Suppressor macrophage treated with lipopolysaccharide for 1 hour (primary cell): Measurements from ENCODE around the gene MYOM1.

ENCODE experiments used
- DNase-seq, 3 donors: peaks; one replicate each; pipeline ENCODE4 v3.0.0-alpha.2; 2020 to 2022

The MYOM1 gene

DNA sequence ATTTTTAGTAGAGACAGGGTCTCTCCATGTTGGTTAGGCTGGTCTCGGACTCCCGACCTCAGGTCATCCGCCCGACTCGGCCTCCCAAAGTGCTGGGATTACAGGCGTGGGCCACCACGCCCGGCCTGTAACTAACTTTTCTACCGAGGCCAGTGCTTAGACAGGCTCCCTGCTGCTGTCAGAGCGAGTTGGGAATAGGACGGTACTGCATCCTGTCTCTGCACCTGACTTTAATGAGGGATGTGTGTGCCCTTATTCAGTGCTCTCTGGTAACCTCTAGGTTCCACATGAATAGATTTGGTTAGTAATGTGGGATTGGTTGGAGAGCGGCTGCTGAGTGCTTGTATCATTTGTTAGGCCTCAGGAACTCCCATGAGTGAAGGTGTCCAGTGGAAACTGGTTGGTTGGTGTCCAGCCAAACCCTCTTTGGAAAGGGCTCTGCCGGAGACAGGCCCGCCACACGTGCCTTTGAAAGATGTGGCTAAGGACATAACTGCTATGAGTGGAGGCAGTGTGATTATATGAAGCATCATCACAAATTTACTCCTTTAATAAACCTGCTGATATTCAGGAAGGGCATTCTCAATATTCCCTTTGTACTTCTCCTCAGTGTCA is 36.6 kb downstream of the MYOM1 start:
- DNase-seq, result no peak

DNA sequence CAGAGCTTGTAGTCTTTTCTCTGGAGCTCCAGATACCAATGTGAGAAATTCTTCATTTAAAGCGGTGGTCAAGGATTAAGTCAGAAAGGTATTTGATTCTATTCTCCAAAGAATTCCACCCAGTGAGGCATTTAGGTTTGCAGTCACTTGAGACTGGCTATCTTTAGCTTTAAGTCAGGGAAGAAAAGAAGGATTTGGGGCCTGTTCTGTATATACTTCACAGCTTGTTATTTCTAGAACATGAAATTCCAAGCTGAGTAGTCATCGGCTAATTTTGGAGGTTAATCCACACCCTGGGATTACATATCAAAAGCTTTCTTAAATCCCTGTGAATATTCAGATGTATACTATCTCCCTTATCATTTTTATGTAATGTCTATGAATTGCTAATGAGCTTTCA is 39.4 kb downstream of the MYOM1 start:
- DNase-seq, result no peak

DNA sequence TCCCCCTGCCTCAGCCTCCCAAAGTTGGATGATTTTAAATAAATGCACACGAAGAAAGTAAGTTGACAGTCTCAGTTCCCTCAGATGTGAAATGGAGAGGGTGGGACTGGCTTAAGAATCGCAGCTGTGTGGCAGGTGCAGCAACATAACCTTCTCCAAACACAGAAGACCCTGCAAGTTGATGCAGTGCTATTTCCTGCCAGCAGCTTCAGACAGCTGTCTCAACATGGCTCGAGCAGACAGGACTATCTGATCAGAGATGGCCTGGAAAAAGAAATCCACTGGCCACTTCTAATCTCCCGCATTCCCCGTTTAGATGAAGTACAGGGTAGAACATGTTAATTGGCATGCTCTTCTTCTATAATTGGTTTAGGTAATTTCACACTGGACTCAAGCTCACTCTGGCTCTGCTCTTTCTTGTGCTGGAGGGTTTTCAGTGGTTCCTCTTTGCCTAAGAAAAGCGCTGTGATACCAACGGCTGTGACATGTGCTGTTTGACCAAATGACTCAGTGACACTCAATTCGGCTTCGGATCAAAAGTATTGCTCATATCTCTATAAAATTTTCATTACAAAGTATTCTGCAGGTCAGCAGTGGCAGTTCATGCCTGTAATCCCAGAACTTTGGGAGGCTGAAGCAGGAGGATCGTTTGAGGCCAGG is 40.2 kb downstream of the MYOM1 start:
- DNase-seq, result peak; percentile 74 to 88 (median 82)

DNA sequence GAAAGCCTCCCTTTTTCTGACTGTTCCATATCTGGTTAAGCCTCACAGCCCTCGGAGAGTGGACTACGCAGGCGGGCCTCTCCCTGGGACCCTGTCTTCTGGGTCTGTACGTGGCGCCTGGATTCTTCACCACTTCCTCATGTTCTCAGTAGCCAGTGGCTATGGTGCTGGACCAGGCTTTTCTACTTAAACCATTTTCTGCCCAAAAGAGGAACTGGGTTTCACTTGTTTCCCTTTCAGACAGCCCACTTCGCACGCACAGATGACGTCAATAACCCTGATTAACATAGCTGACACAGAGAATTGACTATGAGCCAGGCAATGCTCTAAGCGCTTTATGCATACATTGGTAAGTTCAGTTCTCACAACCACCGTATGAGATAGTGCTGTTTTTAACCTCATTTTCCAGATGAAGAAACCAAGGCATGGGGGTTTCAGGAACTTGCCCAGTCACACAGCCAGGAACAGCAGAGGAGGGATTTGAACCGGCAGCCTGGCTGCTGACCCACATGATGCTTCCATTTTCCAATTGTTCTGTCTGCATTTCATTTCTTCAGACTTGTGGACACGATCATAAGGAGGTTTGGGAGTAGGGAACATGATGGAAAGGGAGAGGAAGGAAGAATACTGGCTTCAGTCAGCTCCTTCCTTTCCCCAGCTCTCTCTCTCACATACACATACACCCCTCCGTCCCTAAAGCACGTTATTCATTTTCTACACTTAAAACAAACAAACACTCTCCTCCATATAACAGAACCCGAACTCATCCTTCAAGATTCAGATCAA is 41.7 kb downstream of the MYOM1 start:
- DNase-seq, result peak; percentile 95 to 100 (median 100)

DNA sequence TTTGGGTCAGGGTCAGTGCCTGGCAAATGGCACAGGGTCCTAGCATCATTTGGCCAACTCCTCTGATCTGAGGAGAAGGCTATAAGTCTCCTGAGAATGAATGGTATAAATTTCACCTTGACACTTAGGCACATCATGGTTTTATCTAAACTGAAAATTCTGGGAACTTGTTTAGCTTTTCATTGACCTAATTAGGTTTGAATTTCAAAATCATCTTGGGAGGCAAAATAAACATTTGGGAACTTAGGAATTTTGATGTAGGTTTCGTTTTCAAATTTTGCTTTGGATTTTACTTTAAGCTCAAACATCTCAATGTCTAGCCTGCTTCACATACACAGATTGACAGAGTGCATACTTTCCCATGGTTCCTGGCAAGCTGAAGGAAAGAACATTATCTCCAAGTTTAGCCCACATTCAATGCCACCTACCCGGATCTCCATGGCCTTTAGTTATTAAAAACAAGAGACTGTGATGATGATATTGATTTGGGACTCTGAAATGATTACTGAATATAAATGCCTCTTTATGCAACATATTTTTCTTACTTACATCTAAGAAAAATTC is 44.5 kb downstream of the MYOM1 start:
- no peak for DNase-seq

DNA sequence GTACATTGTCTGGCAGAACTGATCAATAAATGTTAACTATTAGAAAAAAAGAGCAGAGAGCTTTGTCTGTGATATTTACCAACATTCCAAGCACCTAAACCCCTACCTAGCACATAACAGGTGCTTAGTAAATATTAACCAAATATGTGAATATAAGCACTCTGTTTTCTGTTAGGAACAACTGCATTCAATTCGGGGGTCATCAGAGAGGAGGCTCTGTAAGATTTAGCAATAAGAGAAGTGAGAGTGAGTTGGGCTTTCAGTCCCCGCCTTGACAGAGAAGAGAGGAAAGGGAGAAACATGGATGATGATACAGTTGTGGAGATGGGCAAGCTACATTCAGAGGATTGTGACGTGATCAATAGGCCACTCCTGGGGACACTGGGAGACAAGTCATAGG is 47.7 kb downstream of the MYOM1 start:
- DNase-seq, result peak in 2 of 3 donors; percentile 60 to 62

DNA sequence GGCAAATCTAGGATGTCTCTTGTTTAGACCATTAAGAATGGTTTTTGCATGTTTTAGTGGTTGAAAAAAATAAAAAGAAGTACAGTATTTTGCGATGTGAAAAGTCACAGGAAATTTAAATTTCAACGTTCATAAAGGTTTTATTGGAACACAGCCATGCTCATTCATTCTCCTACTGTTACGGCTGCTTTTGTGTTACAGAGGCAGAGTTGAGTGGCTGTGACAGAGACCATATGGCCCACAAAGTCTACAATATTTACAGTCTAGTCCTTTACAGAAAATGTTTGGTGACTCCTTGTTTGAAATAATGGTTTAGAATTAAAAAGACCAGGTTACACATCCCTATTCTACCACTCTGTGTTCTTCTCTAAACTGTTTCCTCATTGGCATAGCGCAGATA is 48.1 kb downstream of the MYOM1 start:
- DNase-seq, result peak in 1 of 3 donors; percentile 21

DNA sequence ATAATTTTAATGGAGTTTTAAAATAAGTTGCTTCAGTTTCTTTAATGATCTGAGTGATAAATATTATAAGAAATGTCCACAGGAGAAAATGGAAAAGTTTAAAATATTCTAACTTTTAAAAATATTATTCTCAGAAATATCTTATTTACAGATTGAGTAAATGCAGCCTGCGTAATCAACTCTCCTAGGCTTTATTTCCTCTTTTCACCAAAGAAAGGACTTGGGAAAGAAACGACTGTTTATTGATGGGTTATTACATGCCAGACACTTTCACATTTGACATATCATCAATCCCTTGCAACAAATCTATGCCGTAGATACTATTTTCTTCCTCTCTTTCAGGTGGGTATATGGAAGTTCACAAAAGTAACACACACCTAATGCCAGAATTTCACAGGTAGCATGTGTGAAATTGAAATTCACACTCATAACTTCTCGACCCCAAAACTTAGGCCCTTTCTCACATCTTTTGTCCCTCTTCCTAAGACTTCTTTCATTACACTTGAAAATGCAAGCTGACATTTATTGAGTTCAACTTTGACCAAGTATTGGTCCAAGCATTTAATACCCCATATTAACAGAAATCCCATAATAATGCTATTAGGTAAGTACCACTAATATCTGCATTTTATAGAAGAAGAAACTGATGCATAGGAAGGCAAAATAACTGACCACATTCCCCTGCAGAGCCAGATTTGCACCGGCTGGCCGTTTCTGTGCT is 49.2 kb downstream of the MYOM1 start:
- DNase-seq, result peak in 2 of 3 donors; percentile 57 to 67

DNA sequence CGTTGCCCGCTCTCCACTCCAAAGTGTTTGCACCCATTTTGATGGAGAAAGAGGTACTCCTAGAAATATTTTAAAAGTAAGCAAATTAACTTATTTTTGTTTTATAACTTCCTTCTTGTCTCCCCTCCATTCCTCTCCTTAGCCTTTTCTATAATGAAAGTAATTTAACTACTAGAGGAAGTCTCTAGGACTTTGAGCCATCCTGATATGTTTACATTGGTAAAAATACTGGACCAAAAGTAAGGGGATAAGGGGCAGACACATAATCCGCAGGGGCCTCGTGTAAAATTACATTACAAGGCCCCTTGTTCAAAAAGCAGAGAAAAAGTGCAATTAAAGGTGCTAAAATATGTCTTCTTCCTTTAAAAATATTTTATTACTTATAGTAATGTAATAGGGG is 55.4 kb downstream of the MYOM1 start:
- DNase-seq, result no peak

DNA sequence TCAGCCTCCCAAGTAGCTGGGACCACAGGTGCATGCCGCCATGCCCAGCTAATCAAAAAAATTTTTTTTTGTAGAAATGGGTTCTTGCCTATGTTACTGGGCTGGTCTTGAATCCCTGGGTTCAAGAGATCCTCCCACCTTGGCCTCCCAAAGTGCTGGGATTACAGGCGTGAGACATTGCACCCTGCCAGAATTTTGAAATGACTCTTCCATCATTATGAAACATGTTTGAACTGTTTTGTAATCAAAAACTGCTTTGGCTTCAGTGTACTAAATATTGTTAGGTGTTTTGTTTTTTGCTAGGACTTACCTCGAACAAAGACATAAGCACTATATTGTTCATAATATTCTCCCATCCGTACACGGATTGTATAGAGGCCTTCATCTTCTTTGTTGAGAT is 55.8 kb downstream of the MYOM1 start:
- peak in 1 of 3 donors; percentile 34 for DNase-seq

DNA sequence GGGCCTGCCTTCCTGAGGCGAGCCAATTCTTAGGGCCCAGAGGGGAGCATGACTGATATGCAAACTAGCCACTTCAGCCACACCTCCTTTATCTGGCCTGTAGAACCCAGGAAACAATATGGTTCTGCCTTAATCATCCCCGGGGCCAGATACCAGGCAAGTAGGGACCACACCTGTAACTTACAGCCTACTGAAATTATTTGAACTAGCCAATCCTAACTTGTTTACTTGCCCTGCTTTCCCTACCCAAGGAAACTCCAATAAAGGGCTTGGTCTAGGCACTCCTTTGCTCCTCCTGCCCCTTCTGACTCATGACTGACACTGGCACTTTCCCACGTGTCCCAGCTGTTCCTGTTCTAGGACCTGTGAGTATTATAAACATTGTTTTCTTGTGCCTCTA is 57.6 kb downstream of the MYOM1 start:
- DNase-seq, result peak; percentile 48 to 52 (median 49)

DNA sequence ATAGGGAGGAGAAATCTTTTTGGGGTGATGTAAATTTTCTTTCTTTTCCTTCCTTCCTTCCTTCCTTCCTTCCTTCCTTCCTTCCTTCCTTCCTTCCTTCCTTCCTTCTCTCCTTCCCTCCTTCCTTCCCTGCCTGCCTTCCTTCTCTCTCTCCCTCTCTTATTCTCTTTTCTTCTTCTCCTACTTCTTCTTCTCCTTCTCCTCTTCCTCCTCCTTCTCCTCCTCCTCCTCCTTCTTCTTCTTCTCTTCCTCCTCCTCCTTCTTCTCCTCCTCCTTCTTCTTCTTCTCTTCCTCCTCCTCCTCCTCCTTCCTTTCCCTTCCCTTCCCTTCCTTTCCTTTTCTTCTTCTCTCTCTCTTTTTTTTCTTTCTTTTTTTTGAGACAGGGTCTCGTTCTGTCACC is 59.9 kb downstream of the MYOM1 start:
- DNase-seq, result no peak

DNA sequence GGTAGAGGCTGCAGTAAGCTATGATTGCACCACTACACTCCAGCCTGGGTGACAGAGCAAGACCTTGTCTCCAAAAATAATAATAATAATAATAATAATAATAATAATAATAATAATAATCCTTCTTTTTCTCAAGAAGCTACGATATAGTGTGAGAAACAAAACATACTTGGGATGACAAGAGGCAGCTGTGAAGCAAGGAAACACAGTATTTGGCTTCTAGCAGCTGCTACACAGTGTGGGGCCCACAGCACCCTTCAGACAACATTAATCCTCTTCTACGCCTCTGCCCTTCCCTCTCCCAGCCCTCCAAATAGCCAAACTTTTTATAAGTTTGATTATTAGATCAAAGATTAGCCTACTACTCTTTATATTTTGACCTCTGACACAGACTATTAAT is 62.2 kb downstream of the MYOM1 start:
- DNase-seq, result no peak

DNA sequence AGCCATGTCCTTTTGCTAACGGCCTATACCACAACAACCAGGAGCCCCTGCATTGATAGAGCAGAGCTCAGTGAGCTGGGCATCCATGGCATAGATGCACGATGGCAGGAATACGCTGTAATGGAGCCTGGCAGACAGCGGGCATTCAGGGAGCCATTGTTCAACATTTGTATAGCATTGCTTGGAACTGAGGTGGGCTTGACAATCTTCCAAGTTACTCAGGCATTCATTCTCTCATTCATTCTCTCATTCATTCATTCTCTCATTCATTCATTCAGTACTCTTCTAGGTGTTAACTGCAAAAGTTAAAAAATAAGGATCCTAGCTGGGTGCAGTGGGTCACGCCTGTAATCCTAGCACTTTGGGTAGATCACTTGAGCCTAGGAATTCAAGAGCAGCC is 62.7 kb downstream of the MYOM1 start:
- no peak for DNase-seq

DNA sequence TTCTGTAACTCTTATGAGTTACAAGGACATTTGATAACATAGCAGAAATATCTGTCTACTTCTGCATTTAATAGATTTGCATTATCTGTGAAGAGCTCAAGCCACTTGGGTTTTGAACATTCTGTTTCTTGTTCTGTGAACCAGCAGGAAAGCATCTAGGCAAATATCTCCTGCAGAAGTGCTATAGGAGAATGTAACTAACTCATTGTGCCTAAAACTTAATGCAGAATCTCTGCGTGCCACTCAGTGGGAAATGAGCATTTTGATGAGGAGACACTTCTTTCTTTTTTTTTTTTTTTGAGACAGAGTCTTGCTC is 63.5 kb downstream of the MYOM1 start:
- DNase-seq, result no peak

DNA sequence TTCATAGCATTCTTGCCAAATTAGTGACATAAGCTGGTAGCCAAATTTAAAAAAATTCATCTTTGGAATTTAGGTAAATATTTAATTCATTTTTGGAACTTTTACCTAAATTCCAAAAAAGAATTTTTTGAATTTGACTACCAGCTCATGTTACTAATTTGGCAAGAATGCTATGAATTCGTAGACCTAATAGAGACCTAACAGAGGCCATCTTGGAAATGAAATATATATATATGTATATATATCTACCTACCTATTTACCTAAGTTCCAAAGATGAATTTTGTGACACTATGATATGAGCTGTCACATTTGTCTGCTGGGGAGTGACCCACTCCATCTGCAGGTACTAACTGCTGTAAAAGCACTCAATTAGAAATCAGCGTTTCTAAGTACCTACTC is 65.6 kb downstream of the MYOM1 start:
- no peak for DNase-seq

DNA sequence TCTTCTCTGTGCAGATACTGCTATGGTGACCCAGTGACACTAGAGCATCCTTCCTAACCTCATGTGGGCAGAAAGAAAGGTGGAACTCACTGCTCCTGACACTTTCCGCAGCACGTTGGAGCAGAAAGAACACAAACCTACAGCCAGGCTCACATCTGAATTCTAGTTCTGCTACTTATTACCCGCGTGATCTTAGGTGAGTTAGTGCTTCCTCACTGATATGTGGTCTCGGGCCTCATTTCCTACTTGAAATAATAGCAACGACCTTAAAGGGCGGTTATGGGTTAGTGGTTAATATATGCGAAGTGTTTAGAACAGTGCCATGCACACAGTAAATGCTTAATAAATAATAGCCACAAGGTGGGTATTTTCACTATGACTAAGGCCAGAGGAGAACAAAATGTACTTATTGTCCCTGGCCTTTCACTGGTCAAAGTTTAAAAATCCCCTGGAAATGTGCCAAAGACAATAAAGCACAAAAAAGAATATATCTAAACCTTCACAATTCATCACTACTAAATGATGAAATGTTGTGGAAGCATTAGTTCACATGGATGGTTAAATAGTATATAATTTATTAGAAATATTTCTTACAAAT is 66.6 kb downstream of the MYOM1 start:
- DNase-seq, result peak in 1 of 3 donors; percentile 15

DNA sequence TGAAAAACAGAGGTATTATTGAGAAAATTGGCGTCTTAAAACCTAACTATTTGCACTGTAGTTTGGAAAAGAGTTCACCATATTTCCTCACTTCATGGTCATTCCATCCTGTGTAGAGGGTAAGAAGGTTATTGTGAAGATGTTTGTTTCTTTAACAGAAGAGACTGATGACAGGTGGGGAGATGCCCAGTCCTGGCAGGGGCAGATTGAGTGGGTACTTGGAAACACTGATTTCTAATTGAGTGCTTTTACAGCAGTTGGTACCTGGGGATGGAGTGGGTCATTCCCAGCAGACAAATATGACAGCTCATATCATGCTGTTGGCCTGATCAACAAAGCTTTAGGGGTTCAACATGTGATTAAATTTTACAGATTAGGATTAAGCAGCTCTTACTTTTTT is 67.5 kb downstream of the MYOM1 start:
- DNase-seq, result no peak

DNA sequence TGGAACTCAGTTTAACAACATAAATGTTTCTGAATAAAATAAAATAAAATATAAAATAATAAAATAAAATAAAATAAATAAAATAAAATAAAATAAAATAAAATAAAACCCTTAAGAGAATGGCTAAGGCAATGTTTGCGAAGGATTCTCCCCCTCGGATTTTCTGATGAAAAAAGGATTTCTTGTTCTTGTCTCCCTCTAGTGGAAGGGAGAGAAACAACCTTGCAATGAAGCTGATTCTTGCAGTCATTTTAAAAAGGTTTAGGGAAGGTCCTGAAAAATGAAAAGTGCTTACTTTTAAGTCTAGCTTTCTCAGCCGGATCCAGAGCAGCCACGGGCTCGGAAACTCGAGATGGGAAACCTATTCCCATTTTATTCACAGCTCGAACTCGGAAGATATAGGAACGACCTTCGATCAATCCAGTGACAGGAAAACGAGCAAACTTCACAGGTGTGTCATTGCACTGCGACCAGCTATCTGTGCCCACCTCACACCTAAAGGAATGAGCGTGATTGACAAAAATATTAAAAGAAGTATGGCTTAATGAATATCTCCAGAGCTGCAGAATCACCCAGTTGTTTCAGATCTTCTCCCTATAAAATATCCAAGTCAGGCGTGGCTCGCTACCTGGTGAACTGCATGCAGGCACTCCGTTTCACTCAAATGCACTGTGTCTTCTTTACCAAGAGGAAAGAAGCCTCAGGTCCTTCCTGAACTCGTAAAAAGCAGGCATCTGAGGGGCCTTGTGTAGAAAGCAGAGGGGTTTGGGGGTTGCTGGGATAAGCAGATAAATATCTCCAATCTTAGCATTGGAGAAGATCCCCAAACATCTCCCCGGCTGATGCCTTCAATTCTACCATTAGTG is 68.1 kb downstream of the MYOM1 start:
- DNase-seq, result peak; percentile 41 to 74 (median 64)

DNA sequence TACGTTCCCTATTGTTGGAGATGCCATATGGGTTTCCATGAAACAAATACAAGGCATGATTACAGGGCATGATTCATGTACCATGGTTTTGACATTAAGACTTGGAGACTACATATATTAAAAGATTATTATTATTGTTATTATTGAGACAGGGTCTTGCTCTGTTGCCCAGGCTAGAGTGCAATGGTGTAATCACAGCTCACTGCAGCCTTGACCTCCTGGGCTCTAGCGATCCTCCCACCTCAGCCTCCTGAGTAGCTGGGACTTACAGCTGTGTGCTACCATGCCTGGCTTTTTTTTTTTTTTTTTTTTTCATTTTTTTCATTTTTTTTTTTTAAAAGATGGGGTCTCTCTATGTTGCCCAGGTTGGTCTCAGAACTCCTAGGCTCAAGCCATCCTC is 69.1 kb downstream of the MYOM1 start:
- no peak for DNase-seq

DNA sequence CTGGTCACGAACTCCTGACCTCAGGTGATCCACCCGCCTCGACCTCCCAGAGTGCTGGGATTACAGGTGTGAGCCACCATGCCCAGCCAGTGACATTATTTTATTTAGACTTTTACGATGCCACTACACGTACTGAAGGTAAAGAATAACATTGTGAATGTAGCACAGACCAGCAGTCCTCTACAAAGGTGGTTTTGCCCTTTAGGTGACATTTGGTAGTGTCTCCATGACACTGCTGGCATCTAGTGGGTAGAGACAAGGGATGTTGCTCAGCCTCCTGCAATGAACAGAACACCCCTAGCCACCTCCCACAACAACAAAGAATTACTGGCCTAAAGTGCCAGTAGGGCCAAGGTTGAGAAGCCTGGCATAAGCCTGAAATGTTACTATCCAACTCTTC is 69.5 kb downstream of the MYOM1 start:
- DNase-seq, result no peak
